GM08714 (cell line): ENCODE data around the gene HYI.

Source experiments
- H3K4me3 ChIP-seq: fragments of 200-500 bp; sonication (Bioruptor generic); 2 replicates; pipeline ENCODE4 v1.5.1; 2014; ENCODE audit warnings: mild to moderate bottlenecking, low read length, inconsistent platforms
- ZNF274 ChIP-seq: IDR thresholded peaks from 2 replicates; pipeline ENCODE4 v1.6.1; 2012; ENCODE audit warnings: mild to moderate bottlenecking, low read depth, low read length

Gene HYI

DNA sequence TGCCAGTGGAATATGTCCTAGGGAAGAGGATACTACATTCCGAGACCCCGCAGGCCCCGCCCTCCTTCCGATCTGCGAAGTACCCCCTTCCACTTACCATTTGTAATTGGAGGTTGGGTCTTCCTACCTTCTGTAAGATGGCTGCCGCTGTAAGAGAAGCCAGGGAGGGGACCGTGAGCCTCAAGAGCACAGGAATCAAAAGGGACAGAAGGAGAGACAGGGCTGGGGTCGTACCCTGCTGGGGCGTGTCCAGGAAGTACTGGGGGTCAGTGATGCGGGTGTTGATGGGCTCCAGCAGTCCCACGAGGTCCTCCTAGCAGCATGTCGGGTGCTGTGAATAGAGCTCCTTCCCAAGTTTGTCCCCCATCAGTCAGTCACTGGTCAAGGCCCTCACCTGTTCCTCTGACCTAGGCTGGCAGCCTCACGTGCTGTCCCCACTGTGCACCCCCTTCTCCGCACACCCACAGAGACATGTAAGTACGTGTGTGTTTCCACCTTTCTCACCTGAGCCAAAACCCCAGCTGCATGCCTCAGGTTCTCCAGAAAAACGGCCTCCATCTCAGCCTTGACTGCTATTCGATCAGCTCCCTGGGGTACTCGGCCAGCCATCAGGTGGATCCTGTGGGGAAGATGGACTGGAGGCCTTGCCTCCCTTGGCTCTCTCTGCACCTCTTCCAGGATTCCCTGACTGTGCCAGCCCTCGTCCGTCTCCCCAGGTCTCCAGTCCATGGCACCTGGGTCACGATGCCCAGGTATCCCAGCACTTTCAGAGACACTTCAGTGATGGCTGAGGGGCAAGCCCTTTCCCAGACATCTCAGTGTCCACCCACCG is 1.8 kb downstream of the HYI start:
- H3K4me3 ChIP-seq, result no peak overlapping the region
- TF ChIP-seq ZNF274, result no peak

DNA sequence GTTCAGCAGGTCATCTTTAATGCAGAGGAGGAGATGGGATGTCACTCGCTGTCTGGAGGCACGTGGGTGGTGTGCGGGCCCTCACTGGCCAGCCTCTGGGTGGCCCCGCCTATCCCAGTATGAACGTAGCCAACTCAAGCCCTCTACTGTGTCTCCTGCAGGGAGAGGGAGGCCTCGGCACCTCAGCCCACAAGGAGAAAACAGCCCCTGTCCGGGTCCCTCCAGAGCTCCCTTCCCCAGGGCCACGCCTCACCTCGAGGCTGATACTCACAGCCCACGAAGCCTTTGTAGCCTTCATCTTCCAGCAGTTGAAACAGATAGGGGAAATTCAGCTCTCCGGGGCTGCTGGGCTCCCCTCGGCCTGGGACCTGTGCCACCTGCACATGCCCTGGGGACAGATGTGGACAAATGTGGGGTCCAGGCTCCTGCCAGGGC is 2.6 kb downstream of the HYI start:
- TF ChIP-seq ZNF274, result no peak
- no peak overlapping the region for H3K4me3 ChIP-seq

DNA sequence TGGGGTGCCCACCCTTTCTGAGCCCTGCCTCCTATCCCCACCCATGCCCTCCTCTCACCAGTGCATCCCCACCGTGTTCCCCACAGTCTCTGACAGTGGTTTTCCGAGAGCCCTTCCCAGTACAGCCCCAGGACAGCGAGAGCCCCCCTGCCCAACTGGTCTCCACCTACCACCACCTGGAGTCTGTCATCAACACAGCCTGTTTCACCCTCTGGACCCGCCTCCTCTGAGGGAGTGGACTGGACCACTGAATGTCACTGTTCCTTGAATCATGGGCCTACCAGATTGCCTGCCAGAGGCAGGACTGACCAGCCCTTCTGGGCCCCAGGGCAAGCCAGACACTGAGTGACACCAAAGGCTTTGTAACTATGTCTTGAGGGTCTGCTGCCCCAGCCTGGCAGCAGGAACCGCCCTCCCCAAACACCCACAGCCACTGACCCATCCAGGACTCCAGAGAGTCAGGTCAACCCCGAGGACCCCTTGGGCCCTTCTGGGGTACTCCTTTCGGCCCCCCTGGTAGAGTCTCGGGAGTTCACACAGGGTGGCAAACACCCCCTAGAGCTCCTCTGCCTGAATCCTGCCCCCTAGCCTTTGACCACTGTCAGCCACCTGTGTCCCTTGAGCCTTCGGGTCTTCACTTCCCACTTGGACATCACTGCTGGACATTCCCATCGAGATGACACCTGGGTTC is 3.3 kb downstream of the HYI start:
- no peak for TF ChIP-seq ZNF274
- no peak overlapping the region for H3K4me3 ChIP-seq

DNA sequence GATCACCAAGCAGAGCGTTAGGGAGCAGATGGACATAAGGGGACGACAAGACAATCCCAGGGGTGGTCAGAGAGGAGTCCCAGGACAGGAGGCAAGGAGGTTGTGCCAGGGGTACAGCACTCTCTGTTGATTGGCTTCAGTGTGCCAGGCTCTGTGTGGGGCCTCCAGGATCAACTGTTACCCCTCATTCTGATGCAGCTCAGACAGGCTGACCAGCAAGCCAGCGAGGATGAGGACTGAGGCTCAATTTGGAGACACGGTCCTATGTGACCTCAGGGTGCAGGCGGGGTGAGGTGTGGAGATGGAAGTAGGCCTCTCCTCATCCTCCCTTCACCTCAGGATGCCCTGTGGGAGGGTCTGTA is 4.0 kb downstream of the HYI start:
- no peak for TF ChIP-seq ZNF274

DNA sequence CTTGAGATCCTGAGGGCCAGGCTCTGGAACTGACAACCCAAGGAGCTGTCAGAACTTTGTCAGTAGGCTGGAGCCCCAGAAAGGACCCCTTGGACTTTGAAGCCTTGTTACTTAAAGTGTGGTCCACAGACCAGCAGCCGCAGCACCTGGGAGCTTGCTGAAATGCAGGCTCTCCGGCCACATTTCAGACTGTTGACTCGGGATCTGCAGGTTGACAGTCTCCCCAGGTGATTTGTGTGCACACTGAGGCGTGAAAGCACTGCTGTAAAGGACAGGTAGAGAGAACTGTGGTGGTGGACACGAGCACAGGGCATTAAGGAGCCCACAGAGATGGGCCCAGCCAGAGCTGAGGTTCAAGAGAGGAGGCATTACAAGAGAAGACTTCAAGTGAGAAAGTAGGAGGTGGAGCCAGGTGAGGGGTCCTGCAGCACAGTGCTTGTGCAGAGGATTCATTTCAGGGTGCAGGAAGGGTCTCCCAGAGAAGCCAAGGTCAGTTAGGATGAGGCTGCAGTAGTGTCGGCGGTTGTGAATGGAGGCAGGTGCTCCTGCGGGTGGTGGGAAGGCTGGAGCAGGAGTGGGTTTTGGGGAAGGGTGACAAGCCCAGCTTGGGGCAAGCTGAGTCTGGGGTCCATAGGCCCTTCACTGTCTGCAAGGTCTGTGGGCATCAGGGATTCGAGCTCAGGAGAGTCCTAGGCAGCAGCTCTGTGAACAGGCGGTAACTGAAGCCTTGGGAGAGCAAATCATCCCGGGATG is 4.6 kb downstream of the HYI start:
- no peak for TF ChIP-seq ZNF274
- no peak overlapping the region for H3K4me3 ChIP-seq

More for the DNA sequence above, 4.0 kb downstream of the HYI start:
- no peak overlapping the region for H3K4me3 ChIP-seq

DNA sequence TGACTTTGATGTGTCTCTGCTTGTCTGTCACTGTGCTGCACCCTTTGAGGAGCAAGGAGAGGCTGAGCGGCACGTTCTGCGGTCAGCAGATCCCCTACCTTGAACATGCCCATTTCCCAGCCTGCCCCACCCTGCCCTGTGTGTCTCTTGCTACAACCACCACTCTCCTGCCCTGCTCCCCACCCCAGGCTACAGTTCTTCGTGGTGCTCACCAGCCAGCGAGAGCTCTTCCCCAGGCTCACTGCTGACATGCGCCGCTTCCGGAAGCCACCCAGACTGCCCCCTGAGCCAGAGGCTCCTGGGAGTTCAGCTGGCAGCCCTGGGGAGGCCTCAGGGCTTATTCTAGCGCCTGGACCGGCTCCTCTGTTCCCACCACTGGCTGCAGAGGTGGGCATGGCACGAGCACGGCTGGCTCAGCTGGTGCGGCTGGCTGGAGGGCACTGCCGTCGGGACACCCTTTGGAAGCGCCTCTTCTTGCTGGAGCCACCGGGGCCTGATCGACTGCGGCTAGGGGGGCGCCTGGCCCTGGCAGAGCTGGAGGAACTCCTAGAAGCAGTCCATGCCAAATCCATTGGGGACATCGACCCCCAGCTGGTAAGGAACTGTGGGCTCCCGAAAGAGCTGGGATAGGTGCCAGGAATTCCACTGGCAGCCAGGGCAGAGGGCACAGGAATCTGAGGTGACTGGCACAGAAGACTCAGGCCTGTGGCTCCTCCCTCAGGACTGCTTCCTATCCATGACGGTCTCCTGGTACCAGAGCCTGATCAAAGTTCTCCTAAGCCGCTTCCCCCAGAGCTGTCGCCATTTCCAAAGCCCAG is 5.6 kb downstream of the HYI start:
- H3K4me3 ChIP-seq, result no peak overlapping the region
- TF ChIP-seq ZNF274, result no peak

DNA sequence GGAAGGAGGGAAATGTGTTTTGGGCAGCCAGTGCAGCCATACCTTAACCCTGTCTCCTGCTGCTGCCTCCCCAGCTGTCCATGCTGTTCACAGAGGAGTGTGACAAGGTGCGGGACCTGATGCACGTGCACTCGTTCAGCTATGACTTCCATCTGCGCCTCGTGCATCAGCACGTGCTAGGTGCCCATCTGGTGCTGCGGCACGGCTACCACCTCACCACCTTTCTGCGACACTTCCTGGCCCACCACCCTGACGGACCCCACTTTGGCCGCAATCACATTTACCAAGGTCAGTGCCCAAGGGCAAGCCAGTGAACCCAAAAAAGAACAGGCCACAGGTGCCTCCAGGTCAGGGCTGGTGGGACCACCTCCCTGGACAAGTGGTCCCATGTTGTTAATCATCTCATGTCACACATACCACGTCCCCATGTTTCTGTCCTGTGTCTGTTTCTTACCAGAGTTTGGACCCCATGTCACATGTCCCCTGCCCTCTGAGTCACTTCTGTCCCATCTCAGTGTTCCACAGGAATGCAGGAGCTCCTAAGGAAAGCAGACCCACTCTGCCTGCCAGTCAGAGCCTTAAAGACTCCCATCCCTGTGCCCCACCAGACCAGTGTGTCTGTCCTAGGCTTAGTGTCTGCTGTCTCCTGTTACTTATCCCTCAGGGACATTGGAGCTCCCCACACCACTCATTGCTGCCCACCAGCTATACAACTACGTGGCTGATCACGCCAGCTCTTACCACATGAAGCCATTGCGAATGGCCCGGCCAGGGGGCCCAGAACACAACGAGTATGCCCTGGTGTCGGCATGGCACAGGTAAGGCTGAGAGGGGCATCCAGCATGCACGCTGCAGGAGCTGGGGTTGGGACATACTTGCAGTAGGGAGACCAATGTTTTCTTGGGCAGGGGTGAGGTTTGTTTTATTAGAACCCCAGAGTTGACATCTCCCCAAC is 6.6 kb downstream of the HYI start:
- no peak for TF ChIP-seq ZNF274
- H3K4me3 ChIP-seq, result no peak overlapping the region

DNA sequence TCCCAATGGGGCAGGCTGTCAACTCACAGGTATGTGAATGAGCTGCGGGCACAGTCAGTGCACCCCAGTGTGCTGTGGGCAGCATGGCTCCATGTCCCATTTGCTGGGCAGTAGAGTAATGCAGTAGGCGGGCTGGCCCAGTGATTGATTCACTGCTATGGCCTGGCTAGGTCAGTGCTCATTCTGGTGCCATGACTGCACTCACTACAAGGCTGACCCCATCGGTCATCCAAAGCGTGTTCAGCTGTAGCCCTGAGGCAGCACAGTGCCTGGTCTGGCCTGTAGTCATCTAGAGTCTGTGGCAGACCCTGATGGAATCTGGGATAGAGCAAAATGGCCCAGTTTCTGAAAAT is 7.4 kb downstream of the HYI start:
- TF ChIP-seq ZNF274, result no peak
- H3K4me3 ChIP-seq, result no peak overlapping the region

DNA sequence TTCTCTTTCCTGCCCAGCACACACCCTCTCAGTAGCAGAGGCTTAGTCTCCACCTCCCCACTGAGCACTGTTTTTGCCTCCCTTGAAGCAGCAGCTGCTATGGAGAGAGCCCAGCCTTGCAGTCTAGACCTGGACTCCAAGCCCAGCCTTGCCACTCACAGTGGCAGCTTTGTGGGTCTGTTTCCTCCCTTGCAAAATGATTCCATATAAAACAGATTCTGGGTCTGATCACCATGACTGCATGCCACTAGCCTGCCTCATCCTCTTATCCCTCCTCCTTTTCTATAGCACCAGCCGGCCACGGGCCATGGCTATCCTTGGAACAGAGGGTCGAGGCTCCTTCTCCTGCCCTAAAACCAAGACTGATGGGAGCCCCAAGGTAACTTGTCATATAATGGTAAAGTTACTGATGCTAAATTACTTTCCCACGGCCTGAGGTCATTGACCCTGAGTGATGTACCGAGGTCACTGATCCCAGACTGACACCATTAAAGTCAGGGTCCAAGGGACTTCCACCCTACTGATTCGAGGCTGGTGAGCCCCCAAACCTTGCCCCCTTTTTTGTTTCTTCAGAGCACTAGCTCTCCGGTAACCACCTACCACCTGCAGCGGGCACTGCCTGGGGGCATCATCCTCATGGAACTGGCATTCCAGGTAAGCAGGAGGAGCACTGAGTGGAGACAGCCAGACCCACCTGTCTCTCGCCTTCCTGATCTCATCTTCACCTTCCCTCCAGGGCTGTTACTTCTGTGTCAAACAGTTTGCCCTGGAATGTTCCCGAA is 7.9 kb downstream of the HYI start:
- no peak overlapping the region for H3K4me3 ChIP-seq
- TF ChIP-seq ZNF274, result no peak

DNA sequence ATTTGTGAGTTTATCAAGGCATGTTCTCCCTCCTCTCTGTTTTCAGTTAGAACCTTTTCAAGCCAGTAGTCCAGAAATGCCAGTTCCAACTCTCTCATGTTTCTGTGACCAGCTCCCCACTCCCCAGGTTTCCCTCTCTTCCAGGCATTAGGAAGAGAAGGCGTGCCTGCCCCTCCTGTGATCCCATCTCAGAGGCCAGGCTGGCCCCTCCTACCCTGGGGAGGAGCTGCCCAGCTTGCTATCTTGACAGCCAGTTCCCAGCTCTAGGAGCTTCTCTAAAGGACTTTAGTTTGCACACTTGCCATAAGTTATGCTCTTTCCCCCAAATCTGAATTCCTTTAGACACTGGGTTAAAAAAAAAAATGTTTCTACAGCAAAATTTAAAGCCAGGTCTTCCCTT is 8.9 kb downstream of the HYI start:
- TF ChIP-seq ZNF274, result no peak

DNA sequence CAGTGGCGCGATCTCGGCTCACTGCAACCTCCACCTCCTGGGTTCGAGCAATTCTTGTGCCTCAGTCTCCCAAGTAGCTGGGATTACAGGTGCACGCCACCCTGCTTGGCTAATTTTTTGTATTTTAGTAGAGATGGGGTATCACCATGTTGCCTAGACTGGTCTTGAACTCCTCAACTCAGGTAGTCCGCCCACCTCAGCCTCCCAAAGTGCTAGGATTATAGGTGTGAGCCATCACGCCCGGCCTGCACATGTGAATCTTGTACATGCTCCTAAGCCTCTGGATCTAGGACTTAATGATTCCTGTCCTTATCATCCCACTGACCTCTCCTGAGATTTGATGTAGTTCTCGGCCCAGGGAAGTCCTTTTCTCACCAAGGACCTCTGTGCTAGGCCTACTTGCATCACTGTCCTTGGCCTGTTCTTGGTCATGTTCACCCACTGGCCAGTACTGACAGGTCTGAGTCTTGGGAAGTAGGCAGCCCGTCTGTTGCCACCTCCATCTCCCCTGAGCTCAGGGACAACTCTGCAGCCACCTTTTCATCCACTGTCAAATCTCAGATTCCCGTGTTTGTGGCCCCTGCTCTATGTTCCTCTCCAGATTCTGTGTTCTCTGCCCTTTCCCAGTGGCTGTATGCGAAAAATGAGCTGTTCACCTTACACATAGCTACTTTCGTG is 9.4 kb downstream of the HYI start:
- no peak overlapping the region for H3K4me3 ChIP-seq

More for the DNA sequence above, 8.9 kb downstream of the HYI start:
- H3K4me3 ChIP-seq, result no peak overlapping the region

More for the DNA sequence above, 9.4 kb downstream of the HYI start:
- TF ChIP-seq ZNF274, result no peak
